Right lobe of liver (tissue), 4 donors: ENCODE results near the gene HIGD2A.

Experiments used
- CTCF ChIP-seq, 4 donors: fragments of 200-600 bp in 3 of 4; fragments of 450-650 bp in 1 of 4; IDR thresholded peaks; one replicate each; pipeline versions ENCODE4 v1.5.1 to v1.8.0; 2016 to 2022; ENCODE audit warnings: antibody characterized with exemption in 4 of 4, mild to moderate bottlenecking in 2 of 4
- POLR2A ChIP-seq: fragments of 450-650 bp; IDR thresholded peaks from one replicate; pipeline ENCODE4 v1.6.1; 2017; ENCODE audit warnings: antibody characterized with exemption, mild to moderate bottlenecking
- donor health status: DM: no; HTN: no; CAD: no.
- donor health status: DM: no; HTN: no; CAD: no.
- donor health status: DM: no; HTN: yes; CAD: no.

- TF ChIP-seq CTCF (IDR thresholded peaks at IDR 0.05) (no peak), POLR2A (no peak)
Measured at GRCh38 chr5:176416965-176417364, 28.4 kb downstream of the HIGD2A start.
